ENCODE results near the gene MROH9.

MROH9 gene

GRCh38 chr1:171084870-171085269 lies 149.5 kb downstream of the MROH9 start:
- no peak for DNase-seq

DNA sequence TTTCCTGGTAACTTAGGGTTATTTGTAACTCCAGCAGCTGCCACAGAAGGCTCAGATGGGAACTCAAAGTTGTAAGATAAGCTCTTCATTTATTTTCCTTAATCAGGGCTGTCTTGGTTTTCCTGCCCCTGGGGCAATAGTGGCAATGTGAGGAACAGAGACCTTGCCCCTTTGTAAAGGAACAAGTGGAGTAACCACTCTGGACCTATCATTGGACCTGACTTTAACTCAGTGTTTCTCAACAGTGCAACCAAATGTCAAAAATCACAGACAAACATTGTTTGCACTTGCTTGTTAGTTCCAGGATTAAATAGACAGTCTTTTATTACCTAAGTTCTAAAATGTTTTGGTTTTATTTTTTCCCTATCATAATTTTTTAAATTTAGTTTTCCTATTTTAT lies 152.6 kb downstream of the MROH9 start:
- no peak for DNase-seq

DNA sequence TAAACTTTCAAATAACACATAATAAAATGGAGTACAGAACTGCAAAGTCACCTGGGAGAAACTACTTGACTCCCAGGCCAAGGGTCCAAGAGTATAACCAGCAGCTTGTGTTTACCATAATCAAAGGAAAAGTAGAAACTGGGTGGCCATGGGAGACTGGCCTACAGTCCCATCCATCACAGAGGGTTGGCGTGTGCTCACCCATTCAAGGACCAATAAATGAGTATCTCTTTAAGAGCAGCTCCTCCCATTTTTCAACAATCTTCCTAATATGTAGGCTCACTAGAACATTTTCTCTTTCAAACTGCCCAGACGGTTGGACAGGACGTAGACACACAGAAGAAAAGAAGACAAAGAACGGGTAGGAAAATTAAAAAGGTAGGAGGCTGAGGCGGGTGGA lies 155.3 kb downstream of the MROH9 start, which contains the start of gene FMO3:
Gene FMO3, plus strand, starts transcription at position 302 of the 400 bp plus-strand sequence. CDS start 1,754 bp downstream, outside the sequence.
- no peak for DNase-seq

DNA sequence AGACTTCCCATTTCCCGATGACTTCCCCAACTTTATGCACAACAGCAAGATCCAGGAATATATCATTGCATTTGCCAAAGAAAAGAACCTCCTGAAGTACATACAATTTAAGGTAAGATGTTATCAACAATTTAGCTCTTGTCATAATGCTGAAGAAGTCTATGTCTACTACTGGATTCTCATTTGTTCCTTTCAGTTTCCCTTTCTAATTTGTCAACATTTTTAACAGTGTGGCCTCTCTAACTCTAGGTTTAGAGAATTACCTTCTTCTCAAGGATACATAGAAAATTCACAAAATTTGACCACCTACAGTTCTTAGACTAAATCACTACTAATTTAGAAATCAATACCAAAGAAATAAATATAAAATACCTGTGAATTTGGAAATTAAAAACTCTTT lies 168.5 kb downstream of the MROH9 start:
- DNase-seq = no peak

DNA sequence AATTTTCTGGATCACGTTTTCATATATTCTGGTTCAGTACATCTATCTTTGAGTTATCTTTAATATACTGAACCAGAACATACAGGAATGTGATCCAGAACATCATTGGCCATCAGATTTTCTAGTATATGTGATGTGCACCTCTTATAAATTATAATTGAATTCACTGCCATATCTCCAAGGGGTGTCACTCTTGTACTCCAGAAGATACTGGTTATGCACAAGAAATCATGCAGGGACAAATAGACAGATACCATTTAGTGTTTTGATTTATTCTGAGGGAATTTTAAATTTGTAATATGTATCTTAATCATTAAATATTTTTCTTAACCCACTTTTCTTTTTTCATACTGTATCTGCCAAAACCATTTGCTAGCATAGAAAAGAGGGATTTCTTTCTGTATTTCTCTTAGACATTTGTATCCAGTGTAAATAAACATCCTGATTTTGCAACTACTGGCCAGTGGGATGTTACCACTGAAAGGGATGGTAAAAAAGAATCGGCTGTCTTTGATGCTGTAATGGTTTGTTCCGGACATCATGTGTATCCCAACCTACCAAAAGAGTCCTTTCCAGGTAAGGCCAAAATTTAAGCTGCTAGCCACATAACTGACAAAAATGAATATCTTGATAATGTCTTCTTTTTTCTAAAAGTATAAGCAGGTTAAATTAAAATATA lies 172.1 kb downstream of the MROH9 start:
- no peak for DNase-seq

- DNase-seq = no peak
Measured at GRCh38 chr1:171107969-171108368, 172.6 kb downstream of the MROH9 start.

GRCh38 chr1:171109966-171110365 lies 174.6 kb downstream of the MROH9 start:
- DNase-seq = no peak

DNA sequence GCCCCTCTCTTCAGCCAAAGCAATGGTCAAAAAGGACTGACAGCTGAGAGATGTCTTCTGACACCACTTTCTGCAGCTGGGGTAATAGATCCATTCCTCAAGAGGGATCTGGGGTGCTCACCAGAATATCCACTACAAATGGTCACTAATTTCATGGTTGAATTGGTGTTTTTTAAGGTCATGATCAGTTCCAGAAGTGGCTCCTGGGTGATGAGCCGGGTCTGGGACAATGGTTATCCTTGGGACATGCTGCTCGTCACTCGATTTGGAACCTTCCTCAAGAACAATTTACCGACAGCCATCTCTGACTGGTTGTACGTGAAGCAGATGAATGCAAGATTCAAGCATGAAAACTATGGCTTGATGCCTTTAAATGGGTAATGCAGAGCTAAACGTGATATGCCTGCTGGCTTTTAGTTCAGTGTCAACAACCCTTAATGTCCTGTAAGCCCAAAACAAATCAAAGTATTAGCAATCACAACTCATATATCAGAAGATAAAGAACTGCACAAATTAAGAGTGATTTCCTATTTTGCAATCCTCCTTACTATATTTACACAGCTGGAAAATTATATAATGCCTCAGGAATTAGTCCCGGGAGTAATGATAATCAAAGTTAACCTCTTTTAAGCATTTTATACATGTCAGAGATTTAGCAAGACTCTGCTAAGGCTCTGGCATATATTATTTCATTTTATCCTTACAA lies 175.4 kb downstream of the MROH9 start:
- DNase-seq = no peak

GRCh38 chr1:171112119-171112518 lies 176.8 kb downstream of the MROH9 start:
- no peak for DNase-seq

DNA sequence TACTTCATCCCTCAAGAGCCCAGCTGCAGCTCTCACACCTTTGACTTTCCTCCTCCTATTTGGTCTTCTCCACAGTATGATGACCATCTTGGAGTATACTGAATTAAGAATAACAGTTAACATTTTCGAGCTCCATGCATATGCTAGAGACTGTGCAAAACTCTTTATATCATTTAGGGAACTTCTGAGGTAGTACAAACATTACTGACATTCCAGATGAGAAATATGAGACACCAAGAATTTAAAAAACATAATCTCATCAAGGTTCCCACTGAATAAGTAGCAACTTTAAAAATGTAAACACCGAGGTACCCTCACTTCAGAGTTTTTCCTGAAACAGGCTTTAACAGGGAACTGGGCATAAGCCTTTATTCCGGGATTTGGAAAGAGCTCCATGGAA lies 178.0 kb downstream of the MROH9 start:
- no peak for DNase-seq

Data from T1000 (cell line).